ENCODE results near the gene MACROD2. TPM values are rescaled to one million over a fixed set of nuclear protein-coding genes. Genes with fewer than 3 reads are reported as not detected.
A peak's percentile ranks its signal among the peaks of the same experiment; 100 is the strongest.

Gene MACROD2
- total RNA-seq, 1 experiment from 2014 or later = 1.6 TPM

- H2AFZ ChIP-seq (ENCODE audit: low read length) = no peak overlapping the region
- no peak overlapping the region for H2BK120ac ChIP-seq (ENCODE audit: low read depth, low read length, poor library complexity, severe bottlenecking)
- H3K18ac ChIP-seq (ENCODE audit: insufficient read length, low read depth, low read length) = no peak overlapping the region
- no peak overlapping the region for H3K9ac ChIP-seq (ENCODE audit: extremely low read depth, insufficient read length, low read length)
- H3K4me1 Mint-ChIP-seq = no peaks in the 10 kb centered on the region
- H3K14ac ChIP-seq (ENCODE audit: insufficient read depth, low read length) = no peak overlapping the region
- H3K36me3 Mint-ChIP-seq (ENCODE audit: insufficient read depth in 1 of 3, low read depth in 3 of 3) = no peaks in the 10 kb centered on the region
- H3K4me2 ChIP-seq (ENCODE audit: insufficient read depth, insufficient read length, low read length) = no peak overlapping the region
- no peaks in the 10 kb centered on the region for H3K79me1 ChIP-seq (ENCODE audit: insufficient read depth, low read depth, low read length, poor library complexity, severe bottlenecking)
- no peak overlapping the region for H3T11ph ChIP-seq (ENCODE audit: low read length)
- H2AK5ac ChIP-seq (ENCODE audit: insufficient read length, low read length) = no peak overlapping the region
- TF ChIP-seq, protein P1, sequence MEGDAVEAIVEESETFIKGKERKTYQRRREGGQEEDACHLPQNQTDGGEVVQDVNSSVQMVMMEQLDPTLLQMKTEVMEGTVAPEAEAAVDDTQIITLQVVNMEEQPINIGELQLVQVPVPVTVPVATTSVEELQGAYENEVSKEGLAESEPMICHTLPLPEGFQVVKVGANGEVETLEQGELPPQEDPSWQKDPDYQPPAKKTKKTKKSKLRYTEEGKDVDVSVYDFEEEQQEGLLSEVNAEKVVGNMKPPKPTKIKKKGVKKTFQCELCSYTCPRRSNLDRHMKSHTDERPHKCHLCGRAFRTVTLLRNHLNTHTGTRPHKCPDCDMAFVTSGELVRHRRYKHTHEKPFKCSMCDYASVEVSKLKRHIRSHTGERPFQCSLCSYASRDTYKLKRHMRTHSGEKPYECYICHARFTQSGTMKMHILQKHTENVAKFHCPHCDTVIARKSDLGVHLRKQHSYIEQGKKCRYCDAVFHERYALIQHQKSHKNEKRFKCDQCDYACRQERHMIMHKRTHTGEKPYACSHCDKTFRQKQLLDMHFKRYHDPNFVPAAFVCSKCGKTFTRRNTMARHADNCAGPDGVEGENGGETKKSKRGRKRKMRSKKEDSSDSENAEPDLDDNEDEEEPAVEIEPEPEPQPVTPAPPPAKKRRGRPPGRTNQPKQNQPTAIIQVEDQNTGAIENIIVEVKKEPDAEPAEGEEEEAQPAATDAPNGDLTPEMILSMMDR (conservative IDR thresholded peaks at IDR 0.05) = no peak
- H4K5ac ChIP-seq (ENCODE audit: insufficient read length, low read depth, low read length) = no peak overlapping the region
- H3K9me3 ChIP-seq (ENCODE audit: control insufficient read depth, low read depth, low read length) = no peaks in the 10 kb centered on the region
- H2BK15ac ChIP-seq (ENCODE audit: low read depth, low read length) = no peak overlapping the region
- H3K79me2 ChIP-seq (ENCODE audit: insufficient read depth, low read length) = no peaks in the 10 kb centered on the region
- no CpG with 5 or more reads among the region's 1 CpG for WGBS (ENCODE audit: extremely low coverage, insufficient read length, low lambda C conversion rate)
- no peaks in the 10 kb centered on the region for H3K4me1 ChIP-seq (ENCODE audit: insufficient read depth, low read length)
- no peak overlapping the region for H4K91ac ChIP-seq (ENCODE audit: insufficient read length, low read depth, low read length)
- H3K27ac Mint-ChIP-seq = peak overlapping the region in 2 of 3 experiments; percentile 3 to 39; a peak in 2 of 7 replicates
- H3K23ac ChIP-seq (ENCODE audit: insufficient read length, low read depth, low read length) = no peak overlapping the region
- H2BK20ac ChIP-seq (ENCODE audit: low read depth, low read length, poor library complexity, severe bottlenecking) = no peak overlapping the region
- H3K27me3 Mint-ChIP-seq (ENCODE audit: low read depth) = no peaks in the 10 kb centered on the region
- no peaks in the 10 kb centered on the region for H3K27me3 ChIP-seq (ENCODE audit: insufficient read depth, low read length)
- no peak overlapping the region for H3K27ac ChIP-seq (ENCODE audit: insufficient read length, low read depth, low read length)
- no peak overlapping the region for H3K4me3 Mint-ChIP-seq
- H2BK5ac ChIP-seq (ENCODE audit: insufficient read length, low read length) = no peak overlapping the region
- no peak overlapping the region for H3K56ac ChIP-seq (ENCODE audit: insufficient read length, low read depth, low read length)
- no peak overlapping the region for H4K8ac ChIP-seq (replicated peaks; ENCODE audit: insufficient read length, low read depth, low read length)
- no peak overlapping the region for H2BK12ac ChIP-seq (ENCODE audit: insufficient read length, low read depth, low read length)
- H3K9me3 Mint-ChIP-seq = no peaks in the 10 kb centered on the region
- no peaks in the 10 kb centered on the region for H4K20me1 ChIP-seq (ENCODE audit: control insufficient read depth, insufficient read depth, insufficient read length)
- DNase-seq = no peak
- no peaks in the 10 kb centered on the region for H3K23me2 ChIP-seq (ENCODE audit: insufficient read length, low read depth, low read length, poor library complexity, severe bottlenecking)
- H3K4ac ChIP-seq (ENCODE audit: low read depth, low read length) = no peak overlapping the region
Measured at GRCh38 chr20:15328084-15328483, 1332.8 kb downstream of the MACROD2 start.

All from H9 (cell line).